A549 (cell line): Measurements from ENCODE around the gene SAAL1.

ENCODE experiments used
- EP300 ChIP-seq, 2 experiments: fragments of >200 bp; sonication (Bioruptor Twin); formaldehyde crosslinking; IDR thresholded peaks; 2 replicates in 1 of 2; 3 replicates in 1 of 2; pipeline ENCODE4 v1.6.1; 2016 to 2017
- RAD21 ChIP-seq, 2 experiments: fragments of >200 bp in 1 of 2; sonication (Bioruptor Twin) in 1 of 2; formaldehyde crosslinking in 1 of 2; IDR thresholded peaks in 1 of 2; conservative IDR thresholded peaks in 1 of 2; 2 replicates in 1 of 2; 3 replicates in 1 of 2; pipeline ENCODE4 v1.6.1; 2012 to 2018; ENCODE audit warnings: inconsistent platforms in 1 of 2

GRCh38 chr11:18151581-18151980, 45.7 kb upstream of the SAAL1 start:
- TF ChIP-seq EP300 (IDR thresholded peaks at IDR 0.05): no peak
- TF ChIP-seq RAD21 (conservative IDR thresholded peaks at IDR 0.05 in 1 of 2, IDR thresholded peaks at IDR 0.05 in 1 of 2): no peak
